Mucosa of descending colon (tissue), 3 donors: Measurements from ENCODE around the gene LARP6. TPM values are rescaled to one million over a fixed set of nuclear protein-coding genes. Genes with fewer than 3 reads are reported as not detected.
A peak's percentile ranks its signal among the peaks of the same experiment; 100 is the strongest.

ENCODE experiments used
- ATAC-seq: fragments of 200-7000 bp; cut with Tn5 transposase; one replicate; pipeline ENCODE4 v1.9.1; 2020; ENCODE audit warnings: mild to moderate bottlenecking, moderate library complexity
- DNase-seq, 3 donors: peaks; one replicate each; pipeline ENCODE4 v3.0.0-alpha.2; 2020
- H3K36me3 ChIP-seq: fragments of 200-600 bp; one replicate; pipeline ENCODE4 v1.8.0; 2021; ENCODE audit warnings: low read depth, mild to moderate bottlenecking
- H3K4me1 ChIP-seq: fragments of 200-600 bp; one replicate; pipeline ENCODE4 v1.8.0; 2021; ENCODE audit warnings: low read depth, mild to moderate bottlenecking
- H3K4me3 ChIP-seq: fragments of 200-600 bp; one replicate; pipeline ENCODE4 v1.8.0; 2021; ENCODE audit warnings: mild to moderate bottlenecking
- H3K9me3 ChIP-seq: fragments of 200-600 bp; one replicate; pipeline ENCODE4 v1.8.0; 2021; ENCODE audit warnings: mild to moderate bottlenecking
- CTCF ChIP-seq: fragments of 200-600 bp; IDR thresholded peaks from one replicate; pipeline ENCODE4 v1.8.0; 2022; ENCODE audit warnings: antibody characterized with exemption, mild to moderate bottlenecking
- intact Hi-C, 2 donors: fragments of 100-400 bp; cut with DNase I in 1 of 2; cut with micrococcal nuclease in 1 of 2; formaldehyde crosslinking; loops; one replicate each; pipeline versions ENCODE4 v1.11.0 to v1.11.1; 2022; cut with DNase I, micrococcal nuclease
- total RNA-seq, 3 donors: library from RNA; stranded (reverse); fragmentation: NEBNext Ultra II Directional in 2 of 3; extraction: Animal tissue kit (Norgen Biotek cat#: 25700) in 2 of 3; gene quantifications; one replicate each; pipeline versions ENCODE4 v1.2.1 to v1.2.4, GENCODE V29; 2021 to 2023
- donor health status: DM: no; HTN: no; CAD: no; lungs with moderate emphysema.
- donor health status: DM: no; HTN: no; CAD: no.
- donor health status: DM: no; HTN: yes; CAD: no.

The LARP6 gene
- total RNA-seq, 3 donors from 2014 or later = 0.55 to 24.8 (median 3.8) TPM

DNA sequence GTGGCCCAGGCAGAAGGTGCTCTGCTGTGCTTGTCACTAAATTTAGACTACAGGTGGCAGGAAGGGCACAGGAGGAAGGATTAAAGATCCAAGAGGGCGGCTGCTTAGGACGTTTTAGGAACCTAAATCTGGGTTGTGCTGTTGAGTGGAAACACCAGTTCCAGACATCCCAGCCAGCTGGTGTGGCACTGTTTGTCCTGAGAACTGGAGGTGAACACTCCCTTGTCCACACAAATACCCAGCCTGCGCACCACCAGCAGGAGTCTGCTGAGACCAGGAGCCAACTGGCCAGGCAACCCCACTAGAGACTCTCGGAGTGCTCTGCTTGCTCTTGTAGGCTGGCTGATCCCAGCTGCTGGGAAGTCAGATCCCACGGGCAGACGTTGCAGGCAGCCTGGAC lies 60.3 kb downstream of the LARP6 start:
- TF ChIP-seq CTCF = no peak
- Histone ChIP-seq H3K36me3 (no peaks in the 10 kb centered on the region), H3K4me3 (no peak overlapping the region), H3K9me3 (no peaks in the 10 kb centered on the region), H3K4me1 (no peaks in the 10 kb centered on the region)
- intact Hi-C loops = no loop called here
- ATAC-seq (no peak), DNase-seq (no peak)

DNA sequence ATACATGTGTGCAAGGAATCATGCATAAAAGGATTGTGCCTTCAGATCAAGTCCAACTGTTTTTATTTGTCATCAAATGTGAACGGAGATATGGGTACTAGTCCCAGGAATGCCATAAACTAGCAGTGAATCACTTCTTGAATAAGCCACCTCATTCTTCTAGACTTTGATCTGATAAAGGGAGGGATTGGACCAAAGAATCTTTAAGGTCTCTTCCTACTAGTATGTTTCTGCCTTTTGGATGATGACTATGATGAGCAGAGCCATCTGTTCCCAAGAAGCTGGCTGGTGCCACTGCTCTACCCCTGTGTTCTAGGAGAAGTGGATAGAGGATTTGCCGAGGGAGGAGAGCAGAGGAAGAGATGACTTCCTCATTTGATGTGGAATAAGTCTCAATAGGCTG lies 61.8 kb downstream of the LARP6 start:
- intact Hi-C loops = no loop called here
- DNase-seq (no peak), ATAC-seq (peak; percentile 52)
- Histone ChIP-seq H3K36me3 (no peaks in the 10 kb centered on the region), H3K9me3 (no peaks in the 10 kb centered on the region), H3K4me1 (no peaks in the 10 kb centered on the region), H3K4me3 (no peak overlapping the region)
- TF ChIP-seq CTCF = no peak

DNA sequence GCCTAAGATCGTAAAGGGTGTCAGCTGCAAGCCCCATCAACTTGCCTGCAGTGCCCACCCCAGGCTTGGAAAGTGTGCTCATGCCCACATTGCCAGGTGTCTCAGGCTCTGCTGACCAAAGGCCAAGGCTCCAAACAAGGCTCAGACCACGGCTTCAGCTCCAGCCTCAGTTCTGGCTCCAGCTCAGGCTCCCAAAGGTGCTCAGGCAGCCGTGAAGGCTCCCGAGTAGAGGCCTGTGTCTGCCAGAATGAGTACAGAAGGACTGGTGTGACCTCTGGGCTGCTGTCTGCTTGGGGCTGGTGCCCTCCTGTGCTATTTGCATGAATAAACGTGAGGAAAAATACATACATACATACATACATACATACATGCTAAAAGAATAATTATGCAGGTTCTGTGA lies 62.7 kb downstream of the LARP6 start:
- intact Hi-C loops = no loop called here
- ATAC-seq (no peak), DNase-seq (no peak)
- H3K4me1 ChIP-seq = no peaks in the 10 kb centered on the region
- H3K9me3 ChIP-seq = no peaks in the 10 kb centered on the region
- no peaks in the 10 kb centered on the region for H3K36me3 ChIP-seq
- no peak overlapping the region for H3K4me3 ChIP-seq
- TF ChIP-seq CTCF = no peak

DNA sequence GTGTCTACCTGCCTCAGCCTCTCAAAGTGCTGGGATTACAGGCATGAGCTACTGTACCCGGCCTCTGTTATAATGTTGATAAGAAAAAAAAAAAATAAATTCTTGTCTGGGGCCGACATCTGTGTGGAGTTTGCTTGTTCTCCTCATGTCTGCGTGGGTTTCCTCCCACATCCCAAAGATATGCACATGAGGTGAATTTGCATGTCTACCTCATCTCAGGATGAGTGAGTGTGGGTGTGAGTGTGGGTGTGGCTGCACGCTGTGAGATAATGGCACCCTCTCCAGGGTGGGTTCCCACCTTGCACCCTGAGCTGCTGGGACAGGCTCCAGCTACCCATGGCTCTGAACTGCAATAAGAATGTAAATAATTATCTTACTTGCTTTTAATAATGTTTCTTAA lies 64.7 kb downstream of the LARP6 start:
- H3K9me3 ChIP-seq = no peaks in the 10 kb centered on the region
- H3K4me3 ChIP-seq = no peak overlapping the region
- peak in 1 of 3 donors; percentile 22 for DNase-seq
- H3K4me1 ChIP-seq = no peaks in the 10 kb centered on the region
- intact Hi-C loops = no loop called here
- no peaks in the 10 kb centered on the region for H3K36me3 ChIP-seq
- ATAC-seq = peak; percentile 57
- no peak for TF ChIP-seq CTCF

GRCh38 chr15:70788114-70789049 lies 65.6 kb downstream of the LARP6 start:
- Histone ChIP-seq H3K9me3 (no peaks in the 10 kb centered on the region), H3K4me1 (no peaks in the 10 kb centered on the region), H3K36me3 (no peaks in the 10 kb centered on the region), H3K4me3 (no peak overlapping the region)
- DNase-seq (peak in 1 of 3 donors; percentile 56), ATAC-seq (peak; percentile 91)
- TF ChIP-seq CTCF = no peak
- intact Hi-C loops = no loop called here
